Fibroblast of the aortic adventitia (primary cell): ENCODE results near the gene SPOCK1. TPM values are rescaled to one million over a fixed set of nuclear protein-coding genes. Genes with fewer than 3 reads are reported as not detected.
A peak's percentile ranks its signal among the peaks of the same experiment; 100 is the strongest.

Experiments used
- DNase-seq: peaks from one replicate; pipeline ENCODE4 v3.0.0-alpha.2; 2010; ENCODE audit warnings: low read depth
- H3K4me3 ChIP-seq: 2 replicates; pipeline ENCODE4 v1.5.1; 2011; ENCODE audit warnings: low read depth, mild to moderate bottlenecking, control low read depth, low read length, moderate library complexity
- total RNA-seq: library from RNA; depleted of rRNA; stranded (reverse); fragments of >200 nt; gene quantifications from 2 replicates; pipeline ENCODE4 v1.2.3, GENCODE V29; 2012; ENCODE audit warnings: low replicate concordance
- TF ChIP-seq, protein P1 (sequence below): IDR thresholded peaks from 2 replicates; pipeline ENCODE4 v1.5.1; 2011; ENCODE audit warnings: mild to moderate bottlenecking, low read length, control low read depth, inconsistent platforms; ENCODE audit not compliant: insufficient read depth

Gene SPOCK1
- total RNA-seq, 1 donor, result 174 TPM

DNA sequence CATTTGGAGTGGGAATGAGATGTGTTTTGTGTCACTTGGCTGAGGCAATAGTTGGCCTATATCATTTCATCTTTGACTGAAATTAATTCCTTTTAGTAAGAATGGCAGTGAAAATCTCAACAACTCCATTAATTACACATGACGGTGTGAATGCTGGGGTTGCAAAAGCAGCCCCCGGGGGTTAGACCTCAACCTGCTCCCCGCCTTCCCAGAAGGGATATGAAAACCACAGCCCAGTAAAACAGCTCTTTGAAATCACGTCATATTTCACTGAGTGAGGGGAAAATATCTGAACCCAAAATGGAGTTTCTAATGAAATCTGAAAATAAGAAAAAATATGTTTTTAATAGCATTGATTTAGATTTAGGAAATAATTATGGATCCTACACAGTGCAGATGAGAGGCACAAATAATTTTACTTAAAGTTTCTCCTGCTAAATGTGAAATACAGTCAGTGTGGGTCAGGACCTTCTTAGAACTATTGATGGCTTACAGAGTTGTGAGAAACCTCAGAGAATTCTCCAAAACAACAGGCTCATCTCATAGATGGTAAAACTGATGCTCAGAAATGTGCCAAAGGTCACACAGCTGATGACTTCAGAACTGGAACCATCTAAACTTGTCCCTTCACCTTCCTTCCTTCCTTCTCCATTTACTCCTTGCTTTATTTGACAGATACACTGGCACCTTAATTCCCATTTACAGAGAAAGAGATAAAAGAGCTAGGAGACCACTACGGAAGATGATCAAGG, 96.5 kb downstream of the SPOCK1 start:
- H3K4me3 ChIP-seq, result no peak overlapping the region
- no peak for DNase-seq
- TF ChIP-seq, protein P1, sequence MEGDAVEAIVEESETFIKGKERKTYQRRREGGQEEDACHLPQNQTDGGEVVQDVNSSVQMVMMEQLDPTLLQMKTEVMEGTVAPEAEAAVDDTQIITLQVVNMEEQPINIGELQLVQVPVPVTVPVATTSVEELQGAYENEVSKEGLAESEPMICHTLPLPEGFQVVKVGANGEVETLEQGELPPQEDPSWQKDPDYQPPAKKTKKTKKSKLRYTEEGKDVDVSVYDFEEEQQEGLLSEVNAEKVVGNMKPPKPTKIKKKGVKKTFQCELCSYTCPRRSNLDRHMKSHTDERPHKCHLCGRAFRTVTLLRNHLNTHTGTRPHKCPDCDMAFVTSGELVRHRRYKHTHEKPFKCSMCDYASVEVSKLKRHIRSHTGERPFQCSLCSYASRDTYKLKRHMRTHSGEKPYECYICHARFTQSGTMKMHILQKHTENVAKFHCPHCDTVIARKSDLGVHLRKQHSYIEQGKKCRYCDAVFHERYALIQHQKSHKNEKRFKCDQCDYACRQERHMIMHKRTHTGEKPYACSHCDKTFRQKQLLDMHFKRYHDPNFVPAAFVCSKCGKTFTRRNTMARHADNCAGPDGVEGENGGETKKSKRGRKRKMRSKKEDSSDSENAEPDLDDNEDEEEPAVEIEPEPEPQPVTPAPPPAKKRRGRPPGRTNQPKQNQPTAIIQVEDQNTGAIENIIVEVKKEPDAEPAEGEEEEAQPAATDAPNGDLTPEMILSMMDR, result no peak

DNA sequence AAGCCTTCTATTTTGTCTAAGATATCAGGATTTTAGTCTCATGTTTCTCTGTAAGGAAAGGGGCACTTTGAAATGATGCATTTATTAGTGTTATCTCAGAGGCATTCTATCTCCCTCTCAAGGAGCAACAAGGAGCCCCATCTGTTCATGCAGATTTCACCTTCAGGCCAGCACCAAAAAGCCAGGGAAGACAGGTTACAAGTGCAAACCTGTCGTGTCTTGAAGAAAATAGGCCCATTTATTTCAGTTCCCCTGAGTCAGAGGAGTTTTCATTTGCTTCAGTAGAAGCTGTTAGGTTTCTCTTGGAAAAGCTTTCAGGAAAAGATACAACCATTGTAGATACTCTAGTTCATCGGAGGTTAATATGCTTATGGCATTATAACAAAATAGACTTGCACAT, 97.2 kb downstream of the SPOCK1 start:
- TF ChIP-seq, protein P1, result no peak

DNA sequence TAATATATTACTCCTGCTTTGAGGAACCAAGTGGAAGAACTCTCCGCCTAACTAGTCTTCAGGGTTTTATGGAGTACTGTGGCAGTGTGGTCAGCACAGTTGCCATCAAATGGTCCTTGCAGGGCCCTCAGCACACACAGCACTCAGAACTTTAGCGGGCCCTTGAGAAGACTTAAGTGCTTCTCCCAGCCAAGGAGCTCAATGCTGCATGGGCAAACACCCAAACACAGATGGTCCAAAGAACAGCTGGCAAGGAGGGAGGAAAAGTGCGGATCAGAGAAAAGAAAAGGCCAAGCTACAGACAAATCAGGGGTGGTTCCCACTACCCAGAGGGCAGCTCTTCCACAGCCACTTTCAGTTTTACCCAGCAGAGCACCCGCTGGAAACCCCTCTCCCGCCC, 98.6 kb downstream of the SPOCK1 start:
- TF ChIP-seq, protein P1, result no peak
- no peak overlapping the region for H3K4me3 ChIP-seq
- DNase-seq, result no peak

More for the DNA sequence above, 97.2 kb downstream of the SPOCK1 start:
- no peak overlapping the region for H3K4me3 ChIP-seq
- DNase-seq, result no peak

DNA sequence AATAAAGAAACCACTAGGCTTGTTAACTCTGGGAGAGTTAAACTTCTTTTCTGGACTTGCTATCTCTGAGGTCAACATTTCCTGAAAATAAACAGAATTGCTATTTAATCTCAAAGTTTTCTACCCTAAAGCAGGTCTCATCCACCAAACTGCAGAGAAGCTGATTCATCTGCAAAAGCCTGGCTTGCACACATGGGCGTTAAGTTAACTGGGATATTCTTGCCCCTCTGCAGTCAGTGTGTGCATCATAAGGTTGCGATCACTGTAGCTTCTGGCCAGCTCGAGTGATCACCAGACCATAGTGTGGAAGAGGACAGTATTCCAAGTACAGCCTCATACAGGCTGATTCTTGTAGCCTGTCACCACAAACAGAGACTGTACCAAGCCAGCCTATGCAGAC, 99.2 kb downstream of the SPOCK1 start:
- peak; percentile 57 for DNase-seq

DNA sequence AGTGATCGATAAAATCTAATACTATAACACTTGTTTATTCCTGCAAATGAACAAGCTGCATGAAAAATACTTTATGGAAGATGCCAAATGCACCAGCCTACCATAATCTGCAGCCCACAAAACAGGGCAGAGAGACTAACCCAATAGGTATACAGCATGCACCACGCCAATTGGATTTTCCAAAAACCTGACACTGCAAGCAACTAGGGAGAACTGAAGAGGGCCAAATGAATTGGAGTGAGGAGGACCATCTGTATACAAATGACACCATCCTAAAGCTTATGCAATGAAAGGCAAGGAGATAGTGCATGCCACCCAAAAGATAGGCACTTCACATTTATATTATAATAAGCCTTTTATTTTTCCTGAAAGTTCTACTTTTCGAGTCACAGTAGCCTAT, 100.4 kb downstream of the SPOCK1 start:
- TF ChIP-seq, protein P1, result no peak
- no peak for DNase-seq
- no peak overlapping the region for H3K4me3 ChIP-seq

More for the DNA sequence above, 99.2 kb downstream of the SPOCK1 start:
- no peak overlapping the region for H3K4me3 ChIP-seq
- TF ChIP-seq, protein P1, result no peak

DNA sequence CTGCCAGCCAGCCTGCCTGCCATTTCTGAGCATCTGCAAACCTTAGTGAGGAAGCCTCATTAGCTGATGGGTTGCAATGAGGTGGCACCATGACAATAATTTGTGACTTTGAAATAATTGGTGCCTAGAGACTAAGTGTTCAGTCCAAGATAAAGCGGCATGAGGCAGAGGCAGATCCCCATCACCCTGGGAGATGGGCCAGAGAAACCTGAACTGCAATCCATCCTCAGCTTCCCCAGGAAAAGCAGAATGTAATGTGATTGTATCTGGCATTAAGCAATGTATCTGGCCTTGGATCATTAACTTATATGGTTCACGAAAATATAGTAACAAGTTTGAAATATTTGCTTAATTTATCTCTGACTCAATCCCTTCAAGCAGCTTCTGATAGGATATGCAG, 101.0 kb downstream of the SPOCK1 start:
- no peak for DNase-seq
- TF ChIP-seq, protein P1, result no peak
- no peak overlapping the region for H3K4me3 ChIP-seq
